WTC11 (cell line): Measurements from ENCODE around the gene ICA1. TPM values are rescaled to one million over a fixed set of nuclear protein-coding genes. Genes with fewer than 3 reads are reported as not detected.
"Not testable (repeated sequence)": the region's sequence is repeated elsewhere in the genome, so short reads cannot be mapped to it uniquely, and the experiment has no call there.

Experiments
- ATAC-seq: fragments of 200-7000 bp; cut with Tn5 transposase; 2 replicates; pipeline ENCODE4 v1.10.0; 2021; ENCODE audit warnings: mild to moderate bottlenecking, moderate library complexity
- CTCF ChIA-PET: fragments of 300-600 bp; sonication (Branson Sonifier 250); formaldehyde crosslinking; loops from one replicate; lab custom pipeline; 2021; ENCODE audit warnings: antibody characterized with exemption; lab: Charles Lee
- POLR2A ChIA-PET: fragments of 350-600 bp; sonication (Branson Sonifier 250); formaldehyde crosslinking; loops from one replicate; lab custom pipeline; 2021; ENCODE audit warnings: antibody characterized with exemption; lab: Charles Lee
- DNase-seq: peaks from one replicate; pipeline ENCODE4 v3.0.0; 2021; ENCODE audit warnings: low spot score
- H3K27ac Mint-ChIP-seq: 2 replicates; pipeline ENCODE4 v1.8.0; 2021; ENCODE audit warnings: mixed read lengths
- H3K27me3 Mint-ChIP-seq: 2 replicates; pipeline ENCODE4 v1.8.0; 2021; ENCODE audit warnings: low read depth, mild to moderate bottlenecking, moderate library complexity, mixed read lengths
- H3K36me3 Mint-ChIP-seq: 2 replicates; pipeline ENCODE4 v1.8.0; 2021; ENCODE audit warnings: mixed read lengths
- H3K4me1 Mint-ChIP-seq: 2 replicates; pipeline ENCODE4 v1.8.0; 2022; ENCODE audit warnings: mixed read lengths
- H3K4me3 Mint-ChIP-seq: 2 replicates; pipeline ENCODE4 v1.8.0; 2021; ENCODE audit warnings: mild to moderate bottlenecking, moderate library complexity, mixed read lengths
- H3K9me3 Mint-ChIP-seq: 2 replicates; pipeline ENCODE4 v1.8.0; 2021; ENCODE audit warnings: mixed read lengths
- FOXK1 ChIP-seq: sonication (generic); formaldehyde crosslinking; IDR thresholded peaks from 2 replicates; pipeline ENCODE4 v1.8.0; 2022; ENCODE audit warnings: mild to moderate bottlenecking, moderate library complexity, missing genetic modification reagents
- FOXP1 ChIP-seq: sonication (generic); formaldehyde crosslinking; IDR thresholded peaks from 2 replicates; pipeline ENCODE4 v1.8.0; 2022; ENCODE audit warnings: missing genetic modification reagents, mild to moderate bottlenecking, moderate library complexity, borderline replicate concordance
- GTF2I ChIP-seq: fragments of 250-450 bp; sonication (Bioruptor Pico); conservative IDR thresholded peaks from 2 replicates; pipeline ENCODE4 v1.4.0; 2021; ENCODE audit warnings: mild to moderate bottlenecking
- NFE2L1 ChIP-seq: sonication (generic); formaldehyde crosslinking; IDR thresholded peaks from 2 replicates; pipeline ENCODE4 v1.8.1; 2023; ENCODE audit warnings: missing genetic modification reagents
- RELA ChIP-seq: sonication (generic); formaldehyde crosslinking; IDR thresholded peaks from 2 replicates; pipeline ENCODE4 v1.8.1; 2022; ENCODE audit warnings: missing genetic modification reagents, mild to moderate bottlenecking, borderline replicate concordance
- USF1 ChIP-seq: sonication (generic); formaldehyde crosslinking; IDR thresholded peaks from 2 replicates; pipeline ENCODE4 v1.8.0; 2022; ENCODE audit warnings: mild to moderate bottlenecking, missing genetic modification reagents
- ZBTB43 ChIP-seq: sonication (generic); formaldehyde crosslinking; IDR thresholded peaks from 2 replicates; pipeline ENCODE4 v1.8.1; 2023; ENCODE audit warnings: mild to moderate bottlenecking, missing genetic modification reagents
- ZNF219 ChIP-seq: sonication (generic); formaldehyde crosslinking; IDR thresholded peaks from 2 replicates; pipeline ENCODE4 v1.8.0; 2023; ENCODE audit warnings: missing genetic modification reagents, mild to moderate bottlenecking, borderline replicate concordance
- ZNF423 ChIP-seq: fragments of 250-450 bp; sonication (Bioruptor Pico); IDR thresholded peaks from 2 replicates; pipeline ENCODE4 v2.1.2; 2022; ENCODE audit warnings: mild to moderate bottlenecking, moderate library complexity
- ZNF425 ChIP-seq: fragments of 250-450 bp; sonication (Bioruptor Pico); conservative IDR thresholded peaks from 2 replicates; pipeline ENCODE4 v1.9.0; 2021; ENCODE audit warnings: mild to moderate bottlenecking
- total RNA-seq: library from RNA; stranded (reverse); gene quantifications from 3 replicates; pipeline ENCODE4 v1.2.3, GENCODE V29; 2021
- TF ChIP-seq, protein P1 (sequence below): fragments of 250-450 bp; sonication (Bioruptor Pico); IDR thresholded peaks from 2 replicates; pipeline ENCODE4 v1.9.0; 2021; ENCODE audit warnings: mild to moderate bottlenecking, borderline replicate concordance
- TF ChIP-seq, protein P2 (sequence below): fragments of 200-600 bp; IDR thresholded peaks from 2 replicates; pipeline ENCODE4 v1.8.0; 2022; ENCODE audit warnings: antibody characterized with exemption
- TF ChIP-seq, protein P3 (sequence below): fragments of 250-450 bp; sonication (Bioruptor Pico); IDR thresholded peaks from 2 replicates; pipeline ENCODE4 v1.9.0; 2021; ENCODE audit warnings: mild to moderate bottlenecking
- TF ChIP-seq, protein P4 (sequence below): sonication (generic); formaldehyde crosslinking; IDR thresholded peaks from 2 replicates; pipeline ENCODE4 v1.8.1; 2023; ENCODE audit warnings: mild to moderate bottlenecking, missing genetic modification reagents, borderline replicate concordance

The ICA1 gene
- total RNA-seq, 1 experiment from 2014 or later = 31.2 TPM

GRCh38 chr7:8063706-8064297 is 198.2 kb downstream of the ICA1 start:
- no peak overlapping the region for H3K27ac Mint-ChIP-seq
- peaks cover 9% of the 10 kb centered on the region for H3K9me3 Mint-ChIP-seq
- H3K4me3 Mint-ChIP-seq = no peak overlapping the region
- peaks cover 35% of the 10 kb centered on the region for H3K4me1 Mint-ChIP-seq
- TF ChIP-seq, protein P1, sequence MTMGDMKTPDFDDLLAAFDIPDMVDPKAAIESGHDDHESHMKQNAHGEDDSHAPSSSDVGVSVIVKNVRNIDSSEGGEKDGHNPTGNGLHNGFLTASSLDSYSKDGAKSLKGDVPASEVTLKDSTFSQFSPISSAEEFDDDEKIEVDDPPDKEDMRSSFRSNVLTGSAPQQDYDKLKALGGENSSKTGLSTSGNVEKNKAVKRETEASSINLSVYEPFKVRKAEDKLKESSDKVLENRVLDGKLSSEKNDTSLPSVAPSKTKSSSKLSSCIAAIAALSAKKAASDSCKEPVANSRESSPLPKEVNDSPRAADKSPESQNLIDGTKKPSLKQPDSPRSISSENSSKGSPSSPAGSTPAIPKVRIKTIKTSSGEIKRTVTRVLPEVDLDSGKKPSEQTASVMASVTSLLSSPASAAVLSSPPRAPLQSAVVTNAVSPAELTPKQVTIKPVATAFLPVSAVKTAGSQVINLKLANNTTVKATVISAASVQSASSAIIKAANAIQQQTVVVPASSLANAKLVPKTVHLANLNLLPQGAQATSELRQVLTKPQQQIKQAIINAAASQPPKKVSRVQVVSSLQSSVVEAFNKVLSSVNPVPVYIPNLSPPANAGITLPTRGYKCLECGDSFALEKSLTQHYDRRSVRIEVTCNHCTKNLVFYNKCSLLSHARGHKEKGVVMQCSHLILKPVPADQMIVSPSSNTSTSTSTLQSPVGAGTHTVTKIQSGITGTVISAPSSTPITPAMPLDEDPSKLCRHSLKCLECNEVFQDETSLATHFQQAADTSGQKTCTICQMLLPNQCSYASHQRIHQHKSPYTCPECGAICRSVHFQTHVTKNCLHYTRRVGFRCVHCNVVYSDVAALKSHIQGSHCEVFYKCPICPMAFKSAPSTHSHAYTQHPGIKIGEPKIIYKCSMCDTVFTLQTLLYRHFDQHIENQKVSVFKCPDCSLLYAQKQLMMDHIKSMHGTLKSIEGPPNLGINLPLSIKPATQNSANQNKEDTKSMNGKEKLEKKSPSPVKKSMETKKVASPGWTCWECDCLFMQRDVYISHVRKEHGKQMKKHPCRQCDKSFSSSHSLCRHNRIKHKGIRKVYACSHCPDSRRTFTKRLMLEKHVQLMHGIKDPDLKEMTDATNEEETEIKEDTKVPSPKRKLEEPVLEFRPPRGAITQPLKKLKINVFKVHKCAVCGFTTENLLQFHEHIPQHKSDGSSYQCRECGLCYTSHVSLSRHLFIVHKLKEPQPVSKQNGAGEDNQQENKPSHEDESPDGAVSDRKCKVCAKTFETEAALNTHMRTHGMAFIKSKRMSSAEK (CRISPR knock-in tag) = no peak
- TF ChIP-seq FOXK1 (CRISPR knock-in tag) = no peak
- TF ChIP-seq, protein P2, sequence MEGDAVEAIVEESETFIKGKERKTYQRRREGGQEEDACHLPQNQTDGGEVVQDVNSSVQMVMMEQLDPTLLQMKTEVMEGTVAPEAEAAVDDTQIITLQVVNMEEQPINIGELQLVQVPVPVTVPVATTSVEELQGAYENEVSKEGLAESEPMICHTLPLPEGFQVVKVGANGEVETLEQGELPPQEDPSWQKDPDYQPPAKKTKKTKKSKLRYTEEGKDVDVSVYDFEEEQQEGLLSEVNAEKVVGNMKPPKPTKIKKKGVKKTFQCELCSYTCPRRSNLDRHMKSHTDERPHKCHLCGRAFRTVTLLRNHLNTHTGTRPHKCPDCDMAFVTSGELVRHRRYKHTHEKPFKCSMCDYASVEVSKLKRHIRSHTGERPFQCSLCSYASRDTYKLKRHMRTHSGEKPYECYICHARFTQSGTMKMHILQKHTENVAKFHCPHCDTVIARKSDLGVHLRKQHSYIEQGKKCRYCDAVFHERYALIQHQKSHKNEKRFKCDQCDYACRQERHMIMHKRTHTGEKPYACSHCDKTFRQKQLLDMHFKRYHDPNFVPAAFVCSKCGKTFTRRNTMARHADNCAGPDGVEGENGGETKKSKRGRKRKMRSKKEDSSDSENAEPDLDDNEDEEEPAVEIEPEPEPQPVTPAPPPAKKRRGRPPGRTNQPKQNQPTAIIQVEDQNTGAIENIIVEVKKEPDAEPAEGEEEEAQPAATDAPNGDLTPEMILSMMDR = no peak
- TF ChIP-seq ZBTB43 (CRISPR knock-in tag) = no peak
- no peak for TF ChIP-seq ZNF425 (CRISPR knock-in tag)
- TF ChIP-seq, protein P3, sequence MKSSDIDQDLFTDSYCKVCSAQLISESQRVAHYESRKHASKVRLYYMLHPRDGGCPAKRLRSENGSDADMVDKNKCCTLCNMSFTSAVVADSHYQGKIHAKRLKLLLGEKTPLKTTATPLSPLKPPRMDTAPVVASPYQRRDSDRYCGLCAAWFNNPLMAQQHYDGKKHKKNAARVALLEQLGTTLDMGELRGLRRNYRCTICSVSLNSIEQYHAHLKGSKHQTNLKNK (CRISPR knock-in tag) = no peak
- TF ChIP-seq FOXP1 (CRISPR knock-in tag) = no peak
- no peak for TF ChIP-seq RELA (CRISPR knock-in tag)
- no peak for TF ChIP-seq NFE2L1 (CRISPR knock-in tag)
- TF ChIP-seq ZNF219 (CRISPR knock-in tag) = no peak
- TF ChIP-seq, protein P4, sequence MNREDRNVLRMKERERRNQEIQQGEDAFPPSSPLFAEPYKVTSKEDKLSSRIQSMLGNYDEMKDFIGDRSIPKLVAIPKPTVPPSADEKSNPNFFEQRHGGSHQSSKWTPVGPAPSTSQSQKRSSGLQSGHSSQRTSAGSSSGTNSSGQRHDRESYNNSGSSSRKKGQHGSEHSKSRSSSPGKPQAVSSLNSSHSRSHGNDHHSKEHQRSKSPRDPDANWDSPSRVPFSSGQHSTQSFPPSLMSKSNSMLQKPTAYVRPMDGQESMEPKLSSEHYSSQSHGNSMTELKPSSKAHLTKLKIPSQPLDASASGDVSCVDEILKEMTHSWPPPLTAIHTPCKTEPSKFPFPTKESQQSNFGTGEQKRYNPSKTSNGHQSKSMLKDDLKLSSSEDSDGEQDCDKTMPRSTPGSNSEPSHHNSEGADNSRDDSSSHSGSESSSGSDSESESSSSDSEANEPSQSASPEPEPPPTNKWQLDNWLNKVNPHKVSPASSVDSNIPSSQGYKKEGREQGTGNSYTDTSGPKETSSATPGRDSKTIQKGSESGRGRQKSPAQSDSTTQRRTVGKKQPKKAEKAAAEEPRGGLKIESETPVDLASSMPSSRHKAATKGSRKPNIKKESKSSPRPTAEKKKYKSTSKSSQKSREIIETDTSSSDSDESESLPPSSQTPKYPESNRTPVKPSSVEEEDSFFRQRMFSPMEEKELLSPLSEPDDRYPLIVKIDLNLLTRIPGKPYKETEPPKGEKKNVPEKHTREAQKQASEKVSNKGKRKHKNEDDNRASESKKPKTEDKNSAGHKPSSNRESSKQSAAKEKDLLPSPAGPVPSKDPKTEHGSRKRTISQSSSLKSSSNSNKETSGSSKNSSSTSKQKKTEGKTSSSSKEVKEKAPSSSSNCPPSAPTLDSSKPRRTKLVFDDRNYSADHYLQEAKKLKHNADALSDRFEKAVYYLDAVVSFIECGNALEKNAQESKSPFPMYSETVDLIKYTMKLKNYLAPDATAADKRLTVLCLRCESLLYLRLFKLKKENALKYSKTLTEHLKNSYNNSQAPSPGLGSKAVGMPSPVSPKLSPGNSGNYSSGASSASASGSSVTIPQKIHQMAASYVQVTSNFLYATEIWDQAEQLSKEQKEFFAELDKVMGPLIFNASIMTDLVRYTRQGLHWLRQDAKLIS (CRISPR knock-in tag) = no peak
- no peak for TF ChIP-seq GTF2I (CRISPR knock-in tag)
- TF ChIP-seq ZNF423 (CRISPR knock-in tag) = no peak
- TF ChIP-seq USF1 = no peak
- DNase-seq = no peak
- CTCF ChIA-PET = interaction anchor here (0.6 kb wide), 1 partner anchor 655 kb away, joined by 3 read pairs; no protein-coding TSS in a partner anchor
- POLR2A ChIA-PET = no interaction called here
- ATAC-seq = no peak
- H3K27me3 Mint-ChIP-seq = no peaks in the 10 kb centered on the region
- peaks cover 24% of the 10 kb centered on the region for H3K36me3 Mint-ChIP-seq

- H3K4me3 Mint-ChIP-seq, ATAC-seq, H3K27ac Mint-ChIP-seq, H3K27me3 Mint-ChIP-seq, DNase-seq, POLR2A ChIA-PET, H3K9me3 Mint-ChIP-seq: not testable (repeated sequence)
- H3K36me3 Mint-ChIP-seq = peaks cover 24% of the 10 kb centered on the region
- CTCF ChIA-PET = interaction anchor here (0.6 kb wide), 1 partner anchor 654 kb away, joined by 3 read pairs; no protein-coding TSS in a partner anchor
- H3K4me1 Mint-ChIP-seq = peaks cover 30% of the 10 kb centered on the region
Measured at GRCh38 chr7:8063300-8063699, 198.7 kb downstream of the ICA1 start.
